Astrocyte (in vitro differentiated cells and primary cell): ENCODE measurements around the gene ZNF613. TPM values are rescaled to one million over a fixed set of nuclear protein-coding genes. Genes with fewer than 3 reads are reported as not detected.

ENCODE experiments used
- DNase-seq: peaks from one replicate; pipeline ENCODE4 v3.0.0-alpha.2; 2010; ENCODE audit warnings: low read depth
- FAIRE-seq: peaks from 2 replicates; lab custom pipeline; 2011; peaks lifted over from hg19 to GRCh38; lab: Jason Lieb, UNC
- H2AFZ ChIP-seq: 2 replicates; pipeline ENCODE4 v1.6.0; 2012; ENCODE audit warnings: low read depth, low read length, inconsistent platforms
- H3K27ac ChIP-seq: 2 replicates; pipeline ENCODE4 v1.5.1; 2011; ENCODE audit warnings: low read depth, low read length, inconsistent platforms
- H3K27me3 ChIP-seq: 2 replicates; pipeline ENCODE4 v1.6.0; 2011; ENCODE audit warnings: low read length, inconsistent platforms; ENCODE audit not compliant: insufficient read depth
- H3K36me3 ChIP-seq: 2 replicates; pipeline ENCODE4 v1.5.1; 2011; ENCODE audit warnings: low read length, inconsistent platforms; ENCODE audit not compliant: insufficient read depth
- H3K4me1 ChIP-seq: 2 replicates; pipeline ENCODE4 v1.5.1; 2011; ENCODE audit warnings: low read length, inconsistent platforms; ENCODE audit not compliant: insufficient read depth
- H3K4me2 ChIP-seq: 2 replicates; pipeline ENCODE4 v1.6.0; 2012; ENCODE audit warnings: low read length, inconsistent platforms
- H3K4me3 ChIP-seq: 2 replicates; pipeline ENCODE4 v1.5.1; 2011; ENCODE audit warnings: low read depth, mild to moderate bottlenecking, low read length, inconsistent platforms; ENCODE audit not compliant: insufficient read depth
- H3K79me2 ChIP-seq: 2 replicates; pipeline ENCODE4 v1.6.0; 2012; ENCODE audit warnings: mild to moderate bottlenecking, low read length, inconsistent platforms; ENCODE audit not compliant: insufficient read depth
- H3K9ac ChIP-seq: 2 replicates; pipeline ENCODE4 v1.6.0; 2012; ENCODE audit warnings: mild to moderate bottlenecking, low read length, inconsistent platforms
- H3K9me3 ChIP-seq: 2 replicates; pipeline ENCODE4 v1.5.1; 2012; ENCODE audit warnings: low read depth, mild to moderate bottlenecking, low read length, inconsistent platforms; ENCODE audit not compliant: insufficient read depth
- H4K20me1 ChIP-seq: 2 replicates; pipeline ENCODE4 v1.6.0; 2012; ENCODE audit warnings: low read length, inconsistent platforms; ENCODE audit not compliant: insufficient read depth
- H3K27ac Mint-ChIP-seq: one replicate; pipeline ENCODE4 v1.8.0; 2021; ENCODE audit warnings: mild to moderate bottlenecking, mixed read lengths; ENCODE audit not compliant: unreplicated experiment
- H3K27me3 Mint-ChIP-seq: one replicate; pipeline ENCODE4 v1.8.0; 2021; ENCODE audit warnings: low read depth, mixed read lengths; ENCODE audit not compliant: unreplicated experiment
- H3K36me3 Mint-ChIP-seq: one replicate; pipeline ENCODE4 v1.8.0; 2021; ENCODE audit warnings: low read depth, mixed read lengths; ENCODE audit not compliant: unreplicated experiment
- H3K4me1 Mint-ChIP-seq: one replicate; pipeline ENCODE4 v1.8.0; 2021; ENCODE audit warnings: low read depth, mixed read lengths; ENCODE audit not compliant: unreplicated experiment
- H3K4me3 Mint-ChIP-seq: one replicate; pipeline ENCODE4 v1.8.0; 2021; ENCODE audit warnings: mild to moderate bottlenecking, moderate library complexity, mixed read lengths; ENCODE audit not compliant: unreplicated experiment
- H3K9me3 Mint-ChIP-seq: one replicate; pipeline ENCODE4 v1.8.0; 2021; ENCODE audit warnings: mild to moderate bottlenecking, mixed read lengths; ENCODE audit not compliant: unreplicated experiment
- EZH2 ChIP-seq: IDR thresholded peaks from 2 replicates; pipeline ENCODE4 v1.6.1; 2012; ENCODE audit warnings: mild to moderate bottlenecking, low read length, inconsistent platforms; ENCODE audit not compliant: insufficient read depth
- total RNA-seq: library from RNA; stranded (reverse); gene quantifications from 2 replicates; pipeline ENCODE4 v1.2.1, GENCODE V29; 2021
- TF ChIP-seq, protein P1 (sequence below): IDR thresholded peaks from 2 replicates; pipeline ENCODE4 v1.5.1; 2011; ENCODE audit warnings: low read depth, mild to moderate bottlenecking, inconsistent platforms, low read length, moderate library complexity; ENCODE audit not compliant: insufficient read depth

ZNF613 gene
- total RNA-seq, 1 donor from 2014 or later = 7.2 TPM

DNA sequence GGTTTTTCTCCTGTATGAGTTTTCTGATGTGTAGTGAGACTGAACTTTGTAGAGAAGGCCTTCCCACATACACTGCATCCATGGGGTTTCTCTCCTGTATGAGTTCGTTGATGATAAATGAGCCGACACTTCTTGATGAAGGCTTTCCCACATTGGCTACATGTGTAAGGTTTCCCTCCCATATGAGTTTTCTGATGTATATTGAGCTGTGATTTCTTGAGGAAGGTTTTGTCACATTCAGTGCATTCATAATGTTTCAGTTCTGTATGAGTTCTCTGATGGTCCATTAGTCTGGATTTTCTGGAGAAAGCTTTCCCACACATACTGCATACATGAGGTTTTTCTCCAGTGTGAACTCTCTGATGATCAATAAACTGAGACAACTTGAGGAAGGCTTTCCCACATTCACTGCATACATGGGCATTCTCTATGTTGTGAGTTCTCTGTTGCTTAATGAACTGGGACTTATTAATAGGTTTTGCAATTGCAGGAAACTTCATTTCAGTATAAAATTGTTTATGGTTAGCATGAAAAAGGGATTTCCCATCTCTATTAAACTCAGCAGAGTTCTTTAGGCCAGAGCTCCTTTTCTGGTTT lies 66.9 kb downstream of the ZNF613 start:
- Mint-ChIP-seq H3K36me3 (peaks cover 77% of the 10 kb centered on the region), H3K27ac (no peak overlapping the region), H3K27me3 (no peaks in the 10 kb centered on the region), H3K9me3 (peaks cover 81% of the 10 kb centered on the region), H3K4me1 (no peaks in the 10 kb centered on the region), H3K4me3 (no peak overlapping the region)
- Histone ChIP-seq H3K4me3 (no peak overlapping the region), H3K36me3 (peaks cover 24% of the 10 kb centered on the region), H3K4me1 (no peaks in the 10 kb centered on the region), H3K4me2 (no peak overlapping the region), H3K27me3 (no peaks in the 10 kb centered on the region), H4K20me1 (no peaks in the 10 kb centered on the region), H3K9ac (no peak overlapping the region), H2AFZ (no peak overlapping the region), H3K27ac (no peak overlapping the region), H3K9me3 (peaks cover 45% of the 10 kb centered on the region), H3K79me2 (no peaks in the 10 kb centered on the region)
- DNase-seq = peak; percentile 1
- peak; percentile 54 for FAIRE-seq
- TF ChIP-seq, protein P1, sequence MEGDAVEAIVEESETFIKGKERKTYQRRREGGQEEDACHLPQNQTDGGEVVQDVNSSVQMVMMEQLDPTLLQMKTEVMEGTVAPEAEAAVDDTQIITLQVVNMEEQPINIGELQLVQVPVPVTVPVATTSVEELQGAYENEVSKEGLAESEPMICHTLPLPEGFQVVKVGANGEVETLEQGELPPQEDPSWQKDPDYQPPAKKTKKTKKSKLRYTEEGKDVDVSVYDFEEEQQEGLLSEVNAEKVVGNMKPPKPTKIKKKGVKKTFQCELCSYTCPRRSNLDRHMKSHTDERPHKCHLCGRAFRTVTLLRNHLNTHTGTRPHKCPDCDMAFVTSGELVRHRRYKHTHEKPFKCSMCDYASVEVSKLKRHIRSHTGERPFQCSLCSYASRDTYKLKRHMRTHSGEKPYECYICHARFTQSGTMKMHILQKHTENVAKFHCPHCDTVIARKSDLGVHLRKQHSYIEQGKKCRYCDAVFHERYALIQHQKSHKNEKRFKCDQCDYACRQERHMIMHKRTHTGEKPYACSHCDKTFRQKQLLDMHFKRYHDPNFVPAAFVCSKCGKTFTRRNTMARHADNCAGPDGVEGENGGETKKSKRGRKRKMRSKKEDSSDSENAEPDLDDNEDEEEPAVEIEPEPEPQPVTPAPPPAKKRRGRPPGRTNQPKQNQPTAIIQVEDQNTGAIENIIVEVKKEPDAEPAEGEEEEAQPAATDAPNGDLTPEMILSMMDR = no peak
- no peak for TF ChIP-seq EZH2

Other genes starting within 250 kb of the ZNF613 start
- gene SPACA6, start 234.1 kb upstream of the ZNF613 start, total RNA-seq = 51.0 and 62.5 TPM in 2 replicates
- gene HAS1, start 203.5 kb upstream of the ZNF613 start, total RNA-seq = not detected in 2 replicates
- gene FPR1, start 175.6 kb upstream of the ZNF613 start, total RNA-seq = not detected in 2 replicates
- gene FPR2, start 166.3 kb upstream of the ZNF613 start, total RNA-seq = not detected in 2 replicates
- gene FPR3, start 132.3 kb upstream of the ZNF613 start, total RNA-seq = not detected in 2 replicates
- 7.6 TPM in 2 replicates for gene ZNF577, start 39.5 kb upstream of the ZNF613 start, total RNA-seq
- gene ZNF649, start 22.5 kb upstream of the ZNF613 start, total RNA-seq = 12.5 and 13.8 TPM in 2 replicates
- gene ZNF350, start 59.4 kb downstream of the ZNF613 start, total RNA-seq = 8.6 and 9.5 TPM in 2 replicates
- 4.7 and 5.8 TPM in 2 replicates for gene ZNF615, start 80.7 kb downstream of the ZNF613 start, total RNA-seq
- 9.9 and 11.4 TPM in 2 replicates for gene ZNF614, start 100.9 kb downstream of the ZNF613 start, total RNA-seq
- 17.7 and 22.9 TPM in 2 replicates for gene ZNF432, start 121.4 kb downstream of the ZNF613 start, total RNA-seq
- 37.8 and 38.0 TPM in 2 replicates for gene ZNF841, start 168.3 kb downstream of the ZNF613 start, total RNA-seq
- gene ZNF616, start 212.5 kb downstream of the ZNF613 start, total RNA-seq = 13.1 and 14.7 TPM in 2 replicates
- gene ZNF836, start 244.1 kb downstream of the ZNF613 start, total RNA-seq = 6.9 and 7.5 TPM in 2 replicates